Erythroblast (primary cell): ENCODE results near the gene RAP1GAP.

Experiments used
- DNase-seq, 2 experiments: peaks; one replicate each; lab custom pipeline; 2025; lab: John Stamatoyannopoulos, UW
- GATA1 ChIP-seq: IDR thresholded peaks from 2 replicates; pipeline ENCODE4 v1.6.1; 2011; ENCODE audit warnings: low read depth, mild to moderate bottlenecking, control low read depth, low read length, moderate library complexity
- POLR2A ChIP-seq: IDR thresholded peaks from 2 replicates; pipeline ENCODE4 v1.6.1; 2011; ENCODE audit warnings: mild to moderate bottlenecking, low read length

Gene RAP1GAP

GRCh38 chr1:21669258-21670058 is at the start of gene RAP1GAP:
Gene RAP1GAP, minus strand, starts transcription at chr1:21669357. Its CDS starts 49,325 bp downstream, at chr1:21620032.
- peak; percentile 78 for TF ChIP-seq POLR2A
- no peak for TF ChIP-seq GATA1
- DNase-seq: peak in 1 of 2 experiments; percentile 86

GRCh38 chr1:21716169-21716568 is 47.0 kb upstream of the RAP1GAP start:
- peak in 1 of 2 experiments; percentile 55 for DNase-seq
- no peak for TF ChIP-seq GATA1
- no peak for TF ChIP-seq POLR2A

GRCh38 chr1:21707891-21708290 is 38.7 kb upstream of the RAP1GAP start:
- TF ChIP-seq GATA1: no peak
- TF ChIP-seq POLR2A: no peak
- DNase-seq: peak in 1 of 2 experiments; percentile 34

DNA sequence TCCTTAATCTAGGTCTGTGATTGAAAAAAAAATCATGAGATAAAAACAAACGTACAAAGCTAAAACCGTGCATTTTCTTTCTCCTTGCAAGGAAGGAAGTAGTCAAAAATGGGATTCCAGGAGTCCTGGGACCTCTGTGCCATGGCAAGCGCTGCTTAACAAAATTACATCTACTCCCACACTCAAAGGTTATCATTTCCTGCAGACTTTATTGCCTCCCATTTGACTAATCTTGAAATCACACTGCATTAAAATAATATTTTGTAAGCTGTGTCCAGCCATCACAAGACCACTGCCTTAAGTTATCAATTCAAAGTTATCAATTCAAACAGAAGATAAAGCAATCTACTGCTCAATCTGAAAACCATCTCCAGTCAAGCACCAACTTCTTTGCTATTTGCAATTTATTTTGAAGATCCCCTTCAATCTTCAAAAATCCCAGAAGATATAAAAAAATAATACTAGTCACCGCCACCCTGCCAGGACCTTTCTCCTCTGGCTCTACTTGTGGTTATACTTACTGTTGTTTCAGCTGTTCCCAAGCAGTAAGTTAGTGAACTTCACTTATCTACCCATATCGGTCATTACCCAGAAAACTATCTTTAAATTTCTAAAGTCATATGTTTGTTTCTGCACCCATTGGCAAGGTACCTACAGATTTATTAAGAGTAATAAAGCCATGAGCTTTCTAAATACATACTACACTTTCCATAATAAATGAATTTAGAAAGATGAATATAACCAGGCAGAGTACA is 38.1 kb upstream of the RAP1GAP start:
- no peak for TF ChIP-seq POLR2A
- TF ChIP-seq GATA1: no peak
- DNase-seq: no peak

DNA sequence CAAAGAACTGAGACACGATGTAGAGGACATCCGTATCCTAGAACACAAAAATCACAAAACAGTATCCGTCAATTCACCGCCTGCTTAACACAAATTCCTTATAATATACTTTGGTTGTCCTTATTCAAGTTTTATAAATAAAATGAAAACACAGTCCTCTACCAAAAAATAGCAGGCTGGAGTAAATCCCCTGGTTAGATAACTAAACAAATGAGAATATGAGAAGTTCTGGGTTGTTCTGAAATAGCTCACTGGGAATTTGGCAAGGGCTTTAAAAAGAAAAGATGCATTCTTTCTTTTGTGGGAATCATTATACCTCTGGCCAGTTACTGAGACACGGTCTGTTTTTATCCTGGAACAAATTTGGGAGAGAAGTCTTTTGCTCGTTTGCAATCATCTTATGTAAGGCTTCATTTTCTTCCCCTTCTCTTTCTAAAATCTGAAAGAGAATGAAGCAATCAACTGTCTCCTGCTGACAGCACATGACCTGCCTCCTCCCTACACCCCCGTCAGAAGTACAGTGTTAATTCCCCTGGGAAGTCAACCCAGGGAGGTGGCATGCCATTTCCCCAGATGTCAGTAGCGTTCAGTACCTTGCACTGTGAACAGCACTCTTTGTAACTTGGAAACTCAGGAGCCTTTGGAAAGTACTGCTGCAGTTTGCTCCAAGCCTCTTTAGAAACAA is 37.1 kb upstream of the RAP1GAP start:
- DNase-seq: no peak

DNA sequence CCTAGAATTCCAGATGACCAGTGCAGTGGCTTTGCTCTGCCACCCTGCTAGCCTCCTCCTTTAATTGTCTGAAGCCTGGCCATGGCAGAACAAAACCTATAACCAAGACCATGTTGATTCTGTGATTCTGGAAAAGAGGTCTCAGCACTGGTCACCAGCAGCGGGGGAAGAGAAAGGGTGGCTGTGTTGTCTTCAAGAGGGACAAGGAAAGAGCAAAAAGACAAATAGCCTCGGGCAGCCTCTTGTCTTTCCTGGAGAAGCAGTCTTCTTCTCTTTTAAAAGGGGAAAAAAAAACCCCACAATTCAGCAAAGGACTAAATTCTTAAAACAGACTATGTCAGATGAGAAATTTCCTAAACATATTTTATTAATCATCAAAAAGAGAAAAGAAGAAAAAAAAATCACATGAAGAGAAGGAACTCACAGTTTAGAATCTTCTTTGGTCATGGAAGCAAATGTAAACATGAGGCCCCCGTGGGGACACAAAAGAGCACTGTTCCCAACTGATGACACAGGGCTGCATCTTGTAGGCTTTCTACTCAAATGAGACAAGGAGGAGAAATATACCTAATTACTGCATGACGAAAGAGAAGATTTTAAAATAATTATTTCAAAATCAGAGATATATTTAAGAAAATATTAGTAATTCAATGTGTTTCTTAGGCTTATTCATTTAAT is 36.3 kb upstream of the RAP1GAP start:
- DNase-seq: no peak
- TF ChIP-seq GATA1 (no peak), POLR2A (no peak)

More for the DNA sequence above, 37.1 kb upstream of the RAP1GAP start:
- TF ChIP-seq POLR2A: no peak
- TF ChIP-seq GATA1: no peak

DNA sequence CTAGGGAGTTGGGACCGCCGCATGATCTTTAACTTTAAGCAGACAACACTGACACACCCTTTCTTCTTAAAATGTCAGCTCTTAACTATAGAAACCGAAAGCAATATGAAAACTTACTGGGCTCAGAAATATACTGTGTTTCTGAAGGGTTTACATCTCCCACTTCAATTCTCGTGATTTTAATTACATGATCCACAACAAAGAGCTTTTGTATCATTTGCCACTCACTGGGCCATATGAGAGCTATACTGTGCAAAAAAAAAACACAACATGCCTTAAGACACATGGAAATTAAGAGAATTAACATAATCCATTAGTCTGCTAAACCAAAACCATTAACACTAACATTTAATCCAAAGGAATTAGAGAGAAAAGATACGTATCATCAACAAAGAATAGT is 35.0 kb upstream of the RAP1GAP start:
- peak in 1 of 2 experiments; percentile 62 for DNase-seq
- no peak for TF ChIP-seq POLR2A
- no peak for TF ChIP-seq GATA1

DNA sequence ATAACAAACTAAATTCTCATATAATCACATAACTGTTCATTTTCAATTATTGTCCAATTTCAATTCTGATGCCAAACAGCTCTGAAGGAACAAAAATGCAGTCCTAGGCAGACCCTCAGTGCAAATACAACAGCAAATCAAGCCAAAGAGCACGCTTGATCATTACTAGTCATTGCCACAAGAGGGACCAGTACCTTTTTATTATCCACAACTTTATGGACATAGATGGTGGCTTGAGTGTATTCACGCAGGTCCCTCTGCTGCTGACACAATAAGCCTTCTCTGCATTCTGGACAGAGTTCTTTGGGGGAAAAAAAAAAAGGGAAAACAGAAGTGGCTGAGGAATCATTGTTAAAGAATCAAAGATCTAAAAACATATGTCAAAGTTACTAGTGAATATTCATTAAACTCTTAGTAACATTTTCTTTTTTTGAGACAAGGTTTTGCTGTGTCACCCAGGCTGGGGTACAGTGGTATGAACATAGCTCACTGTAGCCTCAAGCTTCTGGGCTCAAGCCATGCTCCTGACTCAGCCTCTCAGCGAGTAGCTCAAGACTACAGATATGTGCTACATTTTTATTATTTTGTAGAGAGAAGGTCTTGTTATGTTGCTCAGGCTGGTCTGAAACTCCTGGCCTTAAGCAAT is 34.3 kb upstream of the RAP1GAP start:
- peak in 1 of 2 experiments; percentile 84 for DNase-seq
- TF ChIP-seq POLR2A (no peak), GATA1 (no peak)

DNA sequence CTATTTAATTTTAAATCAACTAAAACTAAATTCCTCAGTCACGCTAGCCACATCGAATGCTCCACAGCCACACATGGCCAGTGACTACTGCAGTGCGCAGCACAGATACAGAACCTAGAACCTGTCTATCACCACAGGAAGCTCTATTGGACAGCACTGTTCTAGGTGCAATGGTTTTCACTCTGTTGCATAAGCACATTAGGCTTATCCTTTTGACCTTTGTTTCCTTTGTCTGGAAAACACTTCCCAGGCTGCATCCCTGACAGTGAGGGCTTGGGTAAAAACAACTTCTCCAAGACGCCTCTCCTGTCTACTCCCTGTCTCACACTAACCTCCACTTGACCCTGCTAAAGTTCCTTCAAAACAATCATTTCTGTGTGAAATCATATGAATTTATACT is 33.6 kb upstream of the RAP1GAP start:
- no peak for DNase-seq
- TF ChIP-seq GATA1 (no peak), POLR2A (no peak)

- TF ChIP-seq GATA1 (no peak), POLR2A (no peak)
- DNase-seq: no peak
These were observed 32.2 kb upstream of the RAP1GAP start for GRCh38 chr1:21701401-21701800.

GRCh38 chr1:21700094-21700493 is 30.9 kb upstream of the RAP1GAP start:
- TF ChIP-seq GATA1 (no peak), POLR2A (no peak)
- no peak for DNase-seq

DNA sequence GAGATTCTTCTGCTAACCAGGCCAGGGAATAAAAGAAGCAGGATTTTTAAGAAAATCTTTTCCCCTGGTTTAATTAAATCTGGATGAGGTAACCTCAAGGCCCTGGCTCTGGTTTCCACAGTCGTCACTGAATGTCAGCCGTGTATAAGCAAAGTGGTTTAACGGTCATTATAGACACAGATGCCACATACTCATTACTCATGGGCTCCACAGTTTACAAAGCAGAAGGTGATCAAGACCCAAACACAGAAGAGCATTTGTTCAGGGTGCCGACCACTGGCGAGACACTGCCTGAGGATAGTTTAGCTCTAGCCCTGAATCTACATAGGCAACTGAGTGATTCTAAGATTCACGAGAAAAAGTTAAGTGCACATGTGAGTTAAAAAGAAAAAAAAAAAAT is 27.8 kb upstream of the RAP1GAP start:
- TF ChIP-seq POLR2A (no peak), GATA1 (no peak)
- no peak for DNase-seq

DNA sequence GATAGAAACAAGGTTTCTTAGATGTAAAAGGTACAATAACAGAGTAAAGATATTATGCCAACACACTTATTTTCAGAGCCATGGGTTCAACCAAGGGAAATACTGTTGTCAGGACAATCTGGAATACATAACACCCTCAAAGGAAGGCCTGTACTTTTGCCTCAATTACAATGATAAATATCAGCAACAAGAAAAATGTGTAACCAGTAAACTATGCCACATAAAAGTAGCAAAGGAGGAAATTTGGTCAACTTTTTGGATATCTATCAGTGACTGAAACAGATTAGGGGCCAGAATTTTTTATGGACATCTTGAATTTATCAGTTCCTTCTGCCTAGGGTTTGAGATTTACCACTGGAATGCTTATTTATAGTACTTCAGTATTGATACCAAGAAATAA is 24.6 kb upstream of the RAP1GAP start:
- no peak for TF ChIP-seq POLR2A
- no peak for TF ChIP-seq GATA1
- DNase-seq: no peak

GRCh38 chr1:21691739-21692138 is 22.6 kb upstream of the RAP1GAP start:
- DNase-seq: no peak
- TF ChIP-seq POLR2A: no peak
- TF ChIP-seq GATA1: no peak
